ENCODE measurements around the gene ZNF750. TPM values are rescaled to one million over a fixed set of nuclear protein-coding genes. Genes with fewer than 3 reads are reported as not detected.

ZNF750 gene
- total RNA-seq, 1 experiment from 2014 or later = not detected

DNA sequence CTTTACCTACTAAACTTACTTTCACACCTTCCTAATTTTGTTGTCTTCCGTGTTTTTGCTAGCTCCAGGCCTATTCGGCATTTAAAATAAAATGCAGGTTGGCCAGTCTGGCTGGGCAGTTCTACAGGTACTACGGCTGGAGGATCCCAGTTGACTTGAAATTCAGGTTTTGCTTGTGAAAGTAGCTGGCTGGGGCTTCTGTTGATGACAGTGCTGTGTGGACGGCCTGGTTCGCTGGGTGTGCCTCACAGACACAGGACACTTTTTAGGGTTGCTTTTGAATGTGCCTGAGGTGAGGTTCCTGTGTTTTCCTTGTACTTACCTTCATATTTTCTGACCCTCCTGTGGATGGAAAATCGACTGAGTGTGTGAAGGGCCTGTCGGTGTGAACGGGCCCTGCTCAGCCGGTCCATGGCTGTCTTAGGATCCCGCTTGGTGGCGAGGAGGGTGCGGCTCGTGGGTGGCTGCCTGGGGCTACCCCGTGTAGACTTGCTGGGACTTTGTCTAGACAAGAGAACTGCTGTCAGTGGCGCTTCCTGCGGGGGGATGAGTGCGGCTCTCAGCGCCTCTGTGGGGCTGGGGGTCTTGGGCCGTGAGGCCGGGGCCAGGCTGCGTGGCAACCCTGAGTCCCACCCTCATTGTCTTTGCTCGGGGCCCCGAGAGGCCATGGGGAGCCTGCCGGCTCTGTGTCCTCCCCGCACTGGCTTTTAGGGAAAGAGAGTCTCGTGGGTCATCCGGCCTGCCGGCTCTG, 18.7 kb upstream of the ZNF750 start:
- no peaks in the 10 kb centered on the region for H3K9me3 ChIP-seq (ENCODE audit: low read depth, low read length, poor library complexity, severe bottlenecking)
- BruUV-seq (replicated peaks) = no TSS peak
- POLR2A ChIA-PET (ENCODE audit: low non-redundant PET) = no interaction called here
- TF ChIP-seq EZH2 (IDR thresholded peaks at IDR 0.05; ENCODE audit: borderline replicate concordance, low read depth, low read length, poor library complexity, severe bottlenecking) = no peak
- no peak for TF ChIP-seq CTCF (conservative IDR thresholded peaks at IDR 0.05; ENCODE audit: low read depth, low read length)
- no peak overlapping the region for H3K4me3 ChIP-seq (ENCODE audit: low read depth, low read length, poor library complexity, severe bottlenecking)
- H3K36me3 ChIP-seq (ENCODE audit: insufficient read depth, low read length, poor library complexity, severe bottlenecking) = peaks cover 2% of the 10 kb centered on the region
- no peaks in the 10 kb centered on the region for H3K27me3 ChIP-seq (replicated peaks; ENCODE audit: insufficient read depth, low read depth, low read length, poor library complexity)
- CTCF ChIA-PET = no interaction called here
- no peak overlapping the region for H3K27ac ChIP-seq (ENCODE audit: low read depth, low read length, poor library complexity, severe bottlenecking)
- intact Hi-C loops (cut with micrococcal nuclease; ENCODE audit: unreplicated experiment) = no loop called here
- peaks cover 9% of the 10 kb centered on the region for H3K4me1 ChIP-seq (ENCODE audit: insufficient read depth, low read length, poor library complexity, severe bottlenecking)
- DNase-seq (ENCODE audit: low spot score) = no peak

DNA sequence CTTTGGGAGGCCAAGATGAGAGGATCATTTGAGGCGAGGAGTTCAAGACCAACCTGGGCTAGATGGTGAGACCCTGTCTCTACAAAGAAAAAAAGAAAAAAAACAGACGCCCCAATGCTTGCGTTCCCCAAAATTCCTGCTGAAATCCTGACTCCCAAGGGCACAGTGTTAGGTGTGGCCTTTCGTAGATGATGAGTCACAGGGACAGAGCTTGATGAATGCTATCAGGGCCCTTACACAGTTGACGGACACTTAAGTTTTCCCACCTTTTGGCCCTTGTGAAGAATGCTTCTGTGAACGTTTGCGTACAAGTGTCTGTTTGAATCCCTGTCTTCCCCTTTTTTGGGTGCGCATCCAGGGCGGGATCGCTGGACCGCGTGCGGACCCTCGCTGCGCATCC, 16.5 kb upstream of the ZNF750 start:
- Histone ChIP-seq H3K4me3 (ENCODE audit: low read depth, low read length, poor library complexity, severe bottlenecking) (no peak overlapping the region), H3K36me3 (ENCODE audit: insufficient read depth, low read length, poor library complexity, severe bottlenecking) (peaks cover 2% of the 10 kb centered on the region), H3K4me1 (ENCODE audit: insufficient read depth, low read length, poor library complexity, severe bottlenecking) (no peaks in the 10 kb centered on the region), H3K27me3 (replicated peaks; ENCODE audit: insufficient read depth, low read depth, low read length, poor library complexity) (no peaks in the 10 kb centered on the region), H3K9me3 (ENCODE audit: low read depth, low read length, poor library complexity, severe bottlenecking) (no peaks in the 10 kb centered on the region), H3K27ac (ENCODE audit: low read depth, low read length, poor library complexity, severe bottlenecking) (no peak overlapping the region)
- intact Hi-C loops (cut with micrococcal nuclease; ENCODE audit: unreplicated experiment) = no loop called here
- ChIA-PET CTCF (no interaction called here), POLR2A (ENCODE audit: low non-redundant PET) (no interaction called here)
- no TSS peak for BruUV-seq (replicated peaks)
- no peak for DNase-seq (ENCODE audit: low spot score)
- TF ChIP-seq CTCF (conservative IDR thresholded peaks at IDR 0.05; ENCODE audit: low read depth, low read length) (no peak), EZH2 (IDR thresholded peaks at IDR 0.05; ENCODE audit: borderline replicate concordance, low read depth, low read length, poor library complexity, severe bottlenecking) (no peak)

DNA sequence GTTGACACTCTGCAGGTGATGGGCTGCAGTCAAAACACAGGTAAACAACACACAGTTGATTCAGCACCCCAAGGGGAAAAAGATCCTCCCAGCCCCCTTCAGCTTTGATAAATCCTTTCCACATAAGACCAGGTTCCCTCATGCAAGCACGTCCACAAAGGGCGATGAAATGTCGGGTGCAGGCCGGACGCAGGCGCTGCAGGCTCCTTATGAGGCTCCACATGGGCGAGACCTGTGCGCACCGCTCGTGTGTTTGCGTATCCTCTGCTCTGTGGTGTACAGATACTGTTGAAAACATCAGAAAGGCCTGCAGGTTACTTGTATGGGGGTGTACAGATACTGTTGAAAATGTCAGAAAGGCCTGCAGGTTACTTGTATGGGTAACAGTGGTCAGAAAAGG, 14.4 kb upstream of the ZNF750 start:
- no peak overlapping the region for H3K27ac ChIP-seq (ENCODE audit: low read depth, low read length, poor library complexity, severe bottlenecking)
- BruUV-seq (replicated peaks) = no TSS peak
- peaks cover 2% of the 10 kb centered on the region for H3K36me3 ChIP-seq (ENCODE audit: insufficient read depth, low read length, poor library complexity, severe bottlenecking)
- TF ChIP-seq CTCF (conservative IDR thresholded peaks at IDR 0.05; ENCODE audit: low read depth, low read length) (no peak), EZH2 (IDR thresholded peaks at IDR 0.05; ENCODE audit: borderline replicate concordance, low read depth, low read length, poor library complexity, severe bottlenecking) (no peak)
- intact Hi-C loops (cut with micrococcal nuclease; ENCODE audit: unreplicated experiment) = no loop called here
- no peaks in the 10 kb centered on the region for H3K9me3 ChIP-seq (ENCODE audit: low read depth, low read length, poor library complexity, severe bottlenecking)
- no peak for DNase-seq (ENCODE audit: low spot score)
- CTCF ChIA-PET = no interaction called here
- no peaks in the 10 kb centered on the region for H3K4me1 ChIP-seq (ENCODE audit: insufficient read depth, low read length, poor library complexity, severe bottlenecking)
- no peak overlapping the region for H3K4me3 ChIP-seq (ENCODE audit: low read depth, low read length, poor library complexity, severe bottlenecking)
- no peaks in the 10 kb centered on the region for H3K27me3 ChIP-seq (replicated peaks; ENCODE audit: insufficient read depth, low read depth, low read length, poor library complexity)
- POLR2A ChIA-PET (ENCODE audit: low non-redundant PET) = no interaction called here
